HepG2 (cell line): ENCODE measurements around the gene CNP. TPM values are rescaled to one million over a fixed set of nuclear protein-coding genes. Genes with fewer than 3 reads are reported as not detected.

ENCODE experiments used
- AKAP8 ChIP-seq: sonication (generic); formaldehyde crosslinking; IDR thresholded peaks from 2 replicates; pipeline ENCODE4 v1.5.1; 2020; ENCODE audit warnings: mild to moderate bottlenecking, missing genetic modification reagents
- BRF2 ChIP-seq: sonication (generic); formaldehyde crosslinking; IDR thresholded peaks from 2 replicates; pipeline ENCODE4 v1.8.1; 2022; ENCODE audit warnings: mild to moderate bottlenecking, missing genetic modification reagents
- HNF1A ChIP-seq, 2 experiments: sonication (generic) in 1 of 2; formaldehyde crosslinking in 1 of 2; IDR thresholded peaks; 2 replicates each; pipeline versions ENCODE4 v1.4.0 to v1.6.1; 2016 to 2020; ENCODE audit warnings: borderline replicate concordance in 1 of 2, low read depth in 1 of 2, mild to moderate bottlenecking in 1 of 2, missing genetic modification reagents in 1 of 2
- KDM2A ChIP-seq: sonication (generic); formaldehyde crosslinking; IDR thresholded peaks from 2 replicates; pipeline ENCODE4 v1.4.0; 2020; ENCODE audit warnings: low read depth, missing genetic modification reagents, borderline replicate concordance
- MBD4 ChIP-seq: IDR thresholded peaks from 2 replicates; pipeline ENCODE4 v1.6.1; 2012; ENCODE audit warnings: low read length, inconsistent platforms, borderline replicate concordance
- RXRB ChIP-seq: IDR thresholded peaks from 2 replicates; pipeline ENCODE4 v1.6.1; 2016; ENCODE audit warnings: borderline replicate concordance, missing genetic modification reagents, missing compliant biosample characterization
- SRSF1 ChIP-seq: fragments of 200-400 bp; formaldehyde crosslinking; optimal IDR thresholded peaks from 2 replicates; pipeline ENCODE3; 2017; ENCODE audit warnings: mild to moderate bottlenecking, low read depth, low read length, moderate library complexity
- ZFP90 ChIP-seq: sonication (generic); formaldehyde crosslinking; IDR thresholded peaks from 2 replicates; pipeline ENCODE4 v1.8.0; 2022; ENCODE audit warnings: missing genetic modification reagents, mild to moderate bottlenecking, inconsistent platforms, borderline replicate concordance
- ZHX2 ChIP-seq, 2 experiments: sonication (generic) in 1 of 2; formaldehyde crosslinking in 1 of 2; IDR thresholded peaks; 2 replicates each; pipeline versions ENCODE4 v1.6.1 to v1.9.0; 2014 to 2022; ENCODE audit warnings: antibody characterized with exemption in 1 of 2, borderline replicate concordance in 1 of 2, inconsistent platforms in 1 of 2, low read depth in 1 of 2, missing genetic modification reagents in 1 of 2
- ZMYM3 ChIP-seq: sonication (generic); formaldehyde crosslinking; IDR thresholded peaks from 2 replicates; pipeline ENCODE4 v1.5.1; 2020; ENCODE audit warnings: mild to moderate bottlenecking, missing genetic modification reagents
- ZNF275 ChIP-seq: sonication (generic); formaldehyde crosslinking; IDR thresholded peaks from 2 replicates; pipeline ENCODE4 v1.8.0; 2022; ENCODE audit warnings: missing genetic modification reagents, mild to moderate bottlenecking, inconsistent platforms, borderline replicate concordance
- ZNF414 ChIP-seq: sonication (generic); formaldehyde crosslinking; IDR thresholded peaks from 2 replicates; pipeline ENCODE4 v1.5.0; 2020; ENCODE audit warnings: missing genetic modification reagents
- ZNF446 ChIP-seq: sonication (generic); formaldehyde crosslinking; IDR thresholded peaks from 2 replicates; pipeline ENCODE4 v1.5.0; 2020; ENCODE audit warnings: mild to moderate bottlenecking, missing genetic modification reagents
- ZNF670 ChIP-seq: sonication (generic); formaldehyde crosslinking; IDR thresholded peaks from 2 replicates; pipeline ENCODE4 v1.8.0; 2022; ENCODE audit warnings: mild to moderate bottlenecking, missing genetic modification reagents, borderline replicate concordance
- polyA plus RNA-seq, 8 experiments: library from polyadenylated mRNA; depleted of rRNA in 3 of 8; stranded (reverse) in 7 of 8; unstranded in 1 of 8; fragments of >200 nt; fragmentation: Illumina TruSeq in 4 of 8; extraction: Trizol in 4 of 8; gene quantifications; 2 replicates each; pipeline versions ENCODE4 v1.2.1 to v1.2.3, GENCODE V29; 2011 to 2016; ENCODE audit warnings: low read depth in 4 of 8, missing spikeins in 1 of 8, mixed read lengths in 1 of 8; ENCODE audit not compliant: insufficient read depth in 1 of 8
- total RNA-seq, 5 experiments: library from RNA; depleted of rRNA; stranded (reverse); fragments of >200 nt; fragmentation: Illumina TruSeq; extraction: Trizol; gene quantifications; 2 replicates each; pipeline ENCODE4 v1.2.3, GENCODE V29; 2016; ENCODE audit warnings: low read depth in 1 of 5

The CNP gene
- total and polyA plus RNA-seq, 2 of the 13 experiments (the other 11 are each of a cell fraction or from before 2014, with no cell fraction given): 97.2 to 161 TPM

- no peak for TF ChIP-seq AKAP8
- no peak for TF ChIP-seq SRSF1
- no peak for TF ChIP-seq ZNF414 (CRISPR knock-in tag)
- no peak for TF ChIP-seq HNF1A (IDR thresholded peaks at IDR 0.05; ENCODE audit: low read depth)
- TF ChIP-seq HNF1A (CRISPR knock-in tag; IDR thresholded peaks at IDR 0.05; ENCODE audit: borderline replicate concordance): no peak
- TF ChIP-seq ZNF446 (CRISPR knock-in tag): no peak; the same call in 1 of the 2 replicates
- no peak for TF ChIP-seq ZNF670 (CRISPR knock-in tag)
- TF ChIP-seq ZFP90 (CRISPR knock-in tag): no peak
- no peak for TF ChIP-seq MBD4
- TF ChIP-seq BRF2 (CRISPR knock-in tag): no peak
- 0 out of 2 replicates have a peak, but pooled peaks have one; percentile 5 for TF ChIP-seq KDM2A (CRISPR knock-in tag)
- TF ChIP-seq ZMYM3 (CRISPR knock-in tag): no peak
- 0 out of 2 replicates have a peak, but pooled peaks have one; percentile 9 for TF ChIP-seq RXRB (CRISPR knock-in tag)
- no peak for TF ChIP-seq ZHX2 (IDR thresholded peaks at IDR 0.05; ENCODE audit: low read depth)
- no peak for TF ChIP-seq ZHX2 (CRISPR knock-in tag; IDR thresholded peaks at IDR 0.05; ENCODE audit: borderline replicate concordance)
- TF ChIP-seq ZNF275: 0 out of 2 replicates have a peak, but pooled peaks have one; percentile 51
These were observed 48.8 kb upstream of the CNP start (continued) for GRCh38 chr17:41917679-41918313.
